HEK293 (cell line): ENCODE results near the gene NAA80.

ENCODE experiments used
- CTCF ChIA-PET: fragments of 350-600 bp; formaldehyde crosslinking; extraction: SDS; loops from one replicate; lab custom pipeline; 2021; ENCODE audit warnings: antibody characterized with exemption; lab: Yijun Ruan, JAX
- POLR2A ChIA-PET: fragments of 300-600 bp; formaldehyde crosslinking; extraction: SDS; loops from one replicate; lab custom pipeline; 2020; ENCODE audit warnings: antibody characterized with exemption, inconsistent platforms; lab: Yijun Ruan, JAX
- H3K27ac ChIP-seq: fragments of 200-500 bp; sonication (Bioruptor generic); 2 replicates; pipeline ENCODE4 v1.5.1; 2014; ENCODE audit warnings: low read depth, low read length, control low read depth, inconsistent platforms; ENCODE audit errors: extremely low read depth
- H3K36me3 ChIP-seq, 2 experiments: fragments of 200-500 bp in 1 of 2; sonication (Bioruptor generic) in 1 of 2; 1 replicate in 1 of 2; 2 replicates in 1 of 2; pipeline ENCODE4 v1.5.1; 2014 to 2017; ENCODE audit warnings: inconsistent platforms in 2 of 2, low read length in 2 of 2; ENCODE audit not compliant: control insufficient read depth in 2 of 2, insufficient read depth in 1 of 2
- H3K4me1 ChIP-seq: fragments of 200-500 bp; sonication (Bioruptor generic); 2 replicates; pipeline ENCODE4 v1.5.1; 2014; ENCODE audit warnings: mild to moderate bottlenecking, low read length, inconsistent platforms; ENCODE audit not compliant: control insufficient read depth, insufficient read depth
- H3K4me3 ChIP-seq: 2 replicates; pipeline ENCODE4 v1.5.1; 2011; ENCODE audit warnings: low read depth, mild to moderate bottlenecking, control low read depth, low read length, moderate library complexity
- H3K9me3 ChIP-seq: fragments of 200-500 bp; sonication (Bioruptor generic); 2 replicates; pipeline ENCODE4 v1.5.1; 2014; ENCODE audit warnings: low read depth, low read length, inconsistent platforms; ENCODE audit not compliant: control insufficient read depth, insufficient read depth
- GLI4 ChIP-seq: fragments of 450-650 bp; formaldehyde crosslinking; IDR thresholded peaks from 2 replicates; pipeline ENCODE4 v1.5.1; 2016; ENCODE audit warnings: missing biosample characterization, missing genetic modification characterization
- MEIS1 ChIP-seq: sonication (generic); formaldehyde crosslinking; IDR thresholded peaks from 2 replicates; pipeline ENCODE4 v1.8.1; 2022; ENCODE audit warnings: missing genetic modification reagents, mild to moderate bottlenecking, borderline replicate concordance
- PRDM4 ChIP-seq: fragments of 450-650 bp; formaldehyde crosslinking; IDR thresholded peaks from 2 replicates; pipeline ENCODE4 v1.5.1; 2017; ENCODE audit warnings: missing biosample characterization, missing genetic modification characterization
- TCF7L2 ChIP-seq: IDR thresholded peaks from 2 replicates; pipeline ENCODE4 v1.6.1; 2011; ENCODE audit warnings: low read depth, mild to moderate bottlenecking, inconsistent platforms, low read length, moderate library complexity, borderline replicate concordance
- WT1 ChIP-seq: fragments of 450-650 bp; formaldehyde crosslinking; IDR thresholded peaks from 2 replicates; pipeline ENCODE4 v1.5.1; 2016; ENCODE audit warnings: missing biosample characterization, missing genetic modification characterization
- ZBTB21 ChIP-seq: fragments of 450-650 bp; formaldehyde crosslinking; IDR thresholded peaks from 2 replicates; pipeline ENCODE4 v1.5.1; 2017; ENCODE audit warnings: missing biosample characterization, missing genetic modification characterization
- ZBTB26 ChIP-seq: fragments of 450-650 bp; formaldehyde crosslinking; optimal IDR thresholded peaks from 2 replicates; pipeline ENCODE3; 2016; ENCODE audit warnings: missing biosample characterization, mild to moderate bottlenecking, missing genetic modification characterization
- ZFP3 ChIP-seq: fragments of 450-650 bp; formaldehyde crosslinking; IDR thresholded peaks from 2 replicates; pipeline ENCODE4 v1.5.1; 2016; ENCODE audit warnings: low read depth, missing biosample characterization, missing genetic modification characterization
- ZNF121 ChIP-seq: fragments of 450-650 bp; formaldehyde crosslinking; IDR thresholded peaks from 2 replicates; pipeline ENCODE4 v1.5.1; 2016; ENCODE audit warnings: missing biosample characterization, missing genetic modification characterization
- ZNF140 ChIP-seq: fragments of 450-650 bp; formaldehyde crosslinking; IDR thresholded peaks from 2 replicates; pipeline ENCODE4 v1.5.1; 2016; ENCODE audit warnings: missing biosample characterization, missing genetic modification characterization
- ZNF214 ChIP-seq: fragments of 450-650 bp; formaldehyde crosslinking; IDR thresholded peaks from 2 replicates; pipeline ENCODE4 v1.5.1; 2017; ENCODE audit warnings: missing biosample characterization, mild to moderate bottlenecking, missing genetic modification characterization, borderline replicate concordance
- ZNF354C ChIP-seq: fragments of 450-650 bp; formaldehyde crosslinking; IDR thresholded peaks from 2 replicates; pipeline ENCODE4 v1.5.1; 2016; ENCODE audit warnings: missing biosample characterization, missing genetic modification characterization, low read depth, borderline replicate concordance
- ZNF37A ChIP-seq: fragments of 450-650 bp; IDR thresholded peaks from 2 replicates; pipeline ENCODE4 v1.5.1; 2018; ENCODE audit warnings: missing biosample characterization, missing genetic modification characterization
- ZNF394 ChIP-seq: fragments of 450-650 bp; formaldehyde crosslinking; IDR thresholded peaks from 2 replicates; pipeline ENCODE4 v1.5.1; 2016; ENCODE audit warnings: missing biosample characterization, missing genetic modification characterization, mild to moderate bottlenecking, moderate library complexity, borderline replicate concordance
- ZNF585B ChIP-seq: fragments of 450-650 bp; formaldehyde crosslinking; IDR thresholded peaks from 2 replicates; pipeline ENCODE4 v1.5.1; 2016; ENCODE audit warnings: missing biosample characterization, missing genetic modification characterization
- ZNF596 ChIP-seq: fragments of 450-650 bp; IDR thresholded peaks from 2 replicates; pipeline ENCODE4 v1.5.0; 2018; ENCODE audit warnings: missing biosample characterization, mild to moderate bottlenecking, missing genetic modification characterization, moderate library complexity
- ZNF629 ChIP-seq: fragments of 450-650 bp; formaldehyde crosslinking; IDR thresholded peaks from 2 replicates; pipeline ENCODE4 v1.5.1; 2017; ENCODE audit warnings: missing biosample characterization, missing genetic modification characterization
- ZNF660 ChIP-seq: fragments of 450-650 bp; IDR thresholded peaks from 2 replicates; pipeline ENCODE4 v1.5.1; 2018; ENCODE audit warnings: missing biosample characterization, mild to moderate bottlenecking, missing genetic modification characterization
- ZNF704 ChIP-seq: fragments of 450-650 bp; formaldehyde crosslinking; IDR thresholded peaks from 2 replicates; pipeline ENCODE4 v1.5.1; 2016; ENCODE audit warnings: missing biosample characterization, missing genetic modification characterization
- ZNF707 ChIP-seq: fragments of 450-650 bp; formaldehyde crosslinking; IDR thresholded peaks from 2 replicates; pipeline ENCODE4 v1.5.1; 2016; ENCODE audit warnings: missing biosample characterization, missing genetic modification characterization
- ZNF791 ChIP-seq: fragments of 450-650 bp; formaldehyde crosslinking; IDR thresholded peaks from 2 replicates; pipeline ENCODE4 v1.5.1; 2016; ENCODE audit warnings: missing biosample characterization, missing genetic modification characterization
- ZNF792 ChIP-seq: fragments of 450-650 bp; formaldehyde crosslinking; IDR thresholded peaks from 2 replicates; pipeline ENCODE4 v1.5.1; 2016; ENCODE audit warnings: missing biosample characterization, missing genetic modification characterization
- TF ChIP-seq, protein P1 (sequence below): fragments of 450-650 bp; formaldehyde crosslinking; IDR thresholded peaks from 2 replicates; pipeline ENCODE4 v1.5.1; 2016; ENCODE audit warnings: missing biosample characterization, missing genetic modification characterization, borderline replicate concordance

NAA80 gene

GRCh38 chr3:50271314-50271936, 27.8 kb downstream of the NAA80 start:
- no peaks in the 10 kb centered on the region for H3K36me3 ChIP-seq
- TF ChIP-seq ZNF354C (tag by site-specific recombination) (no peak), ZNF121 (tag by site-specific recombination) (no peak), TCF7L2 (no peak), ZNF791 (tag by site-specific recombination) (no peak), ZNF596 (tag by site-specific recombination) (no peak), ZNF214 (no peak), ZNF660 (tag by site-specific recombination) (no peak), ZNF140 (tag by site-specific recombination) (no peak), ZNF585B (tag by site-specific recombination) (no peak), ZBTB21 (tag by site-specific recombination) (no peak), ZNF37A (tag by site-specific recombination) (no peak), WT1 (tag by site-specific recombination) (no peak), PRDM4 (tag by site-specific recombination) (no peak), ZNF704 (tag by site-specific recombination) (no peak), ZNF394 (tag by site-specific recombination) (no peak)
- TF ChIP-seq, protein P1, sequence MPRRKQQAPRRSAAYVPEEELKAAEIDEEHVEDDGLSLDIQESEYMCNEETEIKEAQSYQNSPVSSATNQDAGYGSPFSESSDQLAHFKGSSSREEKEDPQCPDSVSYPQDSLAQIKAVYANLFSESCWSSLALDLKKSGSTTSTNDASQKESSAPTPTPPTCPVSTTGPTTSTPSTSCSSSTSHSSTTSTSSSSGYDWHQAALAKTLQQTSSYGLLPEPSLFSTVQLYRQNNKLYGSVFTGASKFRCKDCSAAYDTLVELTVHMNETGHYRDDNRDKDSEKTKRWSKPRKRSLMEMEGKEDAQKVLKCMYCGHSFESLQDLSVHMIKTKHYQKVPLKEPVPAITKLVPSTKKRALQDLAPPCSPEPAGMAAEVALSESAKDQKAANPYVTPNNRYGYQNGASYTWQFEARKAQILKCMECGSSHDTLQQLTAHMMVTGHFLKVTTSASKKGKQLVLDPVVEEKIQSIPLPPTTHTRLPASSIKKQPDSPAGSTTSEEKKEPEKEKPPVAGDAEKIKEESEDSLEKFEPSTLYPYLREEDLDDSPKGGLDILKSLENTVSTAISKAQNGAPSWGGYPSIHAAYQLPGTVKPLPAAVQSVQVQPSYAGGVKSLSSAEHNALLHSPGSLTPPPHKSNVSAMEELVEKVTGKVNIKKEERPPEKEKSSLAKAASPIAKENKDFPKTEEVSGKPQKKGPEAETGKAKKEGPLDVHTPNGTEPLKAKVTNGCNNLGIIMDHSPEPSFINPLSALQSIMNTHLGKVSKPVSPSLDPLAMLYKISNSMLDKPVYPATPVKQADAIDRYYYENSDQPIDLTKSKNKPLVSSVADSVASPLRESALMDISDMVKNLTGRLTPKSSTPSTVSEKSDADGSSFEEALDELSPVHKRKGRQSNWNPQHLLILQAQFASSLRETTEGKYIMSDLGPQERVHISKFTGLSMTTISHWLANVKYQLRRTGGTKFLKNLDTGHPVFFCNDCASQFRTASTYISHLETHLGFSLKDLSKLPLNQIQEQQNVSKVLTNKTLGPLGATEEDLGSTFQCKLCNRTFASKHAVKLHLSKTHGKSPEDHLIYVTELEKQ (tag by site-specific recombination) = no peak
- no peaks in the 10 kb centered on the region for H3K9me3 ChIP-seq
- no peak overlapping the region for H3K27ac ChIP-seq
- H3K4me3 ChIP-seq = no peak overlapping the region
- no peaks in the 10 kb centered on the region for H3K4me1 ChIP-seq
- POLR2A ChIA-PET = no interaction called here
- CTCF ChIA-PET = interaction anchor here (0.6 to 3.8 kb wide), 12 partner anchors 8 to 238 kb away, joined by 3 to 38 read pairs (median 5); no protein-coding TSS in a partner anchor

GRCh38 chr3:50270422-50271224, 28.6 kb downstream of the NAA80 start:
- POLR2A ChIA-PET = no interaction called here
- H3K4me1 ChIP-seq = no peaks in the 10 kb centered on the region

More at GRCh38 chr3:50270422-50271224, 28.6 kb downstream of the NAA80 start:
- CTCF ChIA-PET = interaction anchor here (0.6 to 3.8 kb wide), 10 partner anchors 7 to 85 kb away, joined by 3 to 38 read pairs (median 6); no protein-coding TSS in a partner anchor
- TF ChIP-seq GLI4 (tag by site-specific recombination) = no peak
- TF ChIP-seq ZBTB26 = no peak
- TF ChIP-seq MEIS1 (CRISPR knock-in tag) = no peak
- TF ChIP-seq ZNF707 (tag by site-specific recombination) = no peak
- TF ChIP-seq ZNF792 (tag by site-specific recombination) = no peak
- no peak for TF ChIP-seq ZFP3 (tag by site-specific recombination)
- TF ChIP-seq ZNF629 = no peak
- no peak for TF ChIP-seq WT1 (tag by site-specific recombination)
- Histone ChIP-seq H3K27ac (no peak overlapping the region), H3K36me3 (no peaks in the 10 kb centered on the region), H3K9me3 (no peaks in the 10 kb centered on the region), H3K4me3 (no peak overlapping the region)
